ENCODE data around the gene CACNA2D1. TPM values are rescaled to one million over a fixed set of nuclear protein-coding genes. Genes with fewer than 3 reads are reported as not detected.

The CACNA2D1 gene
- total RNA-seq, 4 donors from 2014 or later = 29.8 to 47.6 (median 36.6) TPM

DNA sequence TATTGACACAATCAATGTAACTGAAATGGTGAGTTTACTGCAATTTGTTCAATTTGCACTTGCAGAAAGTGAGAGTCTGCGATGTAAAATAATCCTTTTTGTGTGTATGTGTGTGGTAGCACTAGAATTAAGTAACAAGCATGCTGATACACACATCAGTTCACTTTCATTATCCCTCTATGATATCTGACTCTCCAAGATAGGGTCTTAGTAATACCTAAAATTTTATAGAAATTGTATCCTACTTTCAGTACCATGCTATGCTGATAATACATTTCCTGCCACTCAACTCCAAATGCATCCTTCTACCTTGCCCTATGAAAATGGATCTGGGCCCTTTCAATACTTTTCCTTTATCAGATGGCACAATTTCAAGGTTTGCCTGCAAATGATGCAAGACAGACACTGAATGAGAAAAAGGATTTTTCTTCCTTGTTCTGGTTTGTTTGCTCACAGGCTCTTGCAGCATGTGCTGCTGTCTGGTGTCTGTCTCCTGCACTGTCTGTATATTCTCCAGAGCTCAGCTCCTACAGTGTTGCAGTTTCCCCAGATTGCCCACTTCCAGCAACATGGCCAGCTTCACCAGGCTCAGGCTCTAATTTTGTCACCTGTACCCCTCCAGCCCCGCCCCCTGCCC lies 375.8 kb downstream of the CACNA2D1 start:
- no peaks in the 10 kb centered on the region for H3K9me3 ChIP-seq
- 93 to 100% methylated on average over 1 of the region's 2 CpGs for WGBS, 2 donors (ENCODE audit: low coverage in 1 of 2)
- H3K4me3 ChIP-seq = no peak overlapping the region
- H3K4me1 ChIP-seq = no peaks in the 10 kb centered on the region
- TF ChIP-seq, protein P1, sequence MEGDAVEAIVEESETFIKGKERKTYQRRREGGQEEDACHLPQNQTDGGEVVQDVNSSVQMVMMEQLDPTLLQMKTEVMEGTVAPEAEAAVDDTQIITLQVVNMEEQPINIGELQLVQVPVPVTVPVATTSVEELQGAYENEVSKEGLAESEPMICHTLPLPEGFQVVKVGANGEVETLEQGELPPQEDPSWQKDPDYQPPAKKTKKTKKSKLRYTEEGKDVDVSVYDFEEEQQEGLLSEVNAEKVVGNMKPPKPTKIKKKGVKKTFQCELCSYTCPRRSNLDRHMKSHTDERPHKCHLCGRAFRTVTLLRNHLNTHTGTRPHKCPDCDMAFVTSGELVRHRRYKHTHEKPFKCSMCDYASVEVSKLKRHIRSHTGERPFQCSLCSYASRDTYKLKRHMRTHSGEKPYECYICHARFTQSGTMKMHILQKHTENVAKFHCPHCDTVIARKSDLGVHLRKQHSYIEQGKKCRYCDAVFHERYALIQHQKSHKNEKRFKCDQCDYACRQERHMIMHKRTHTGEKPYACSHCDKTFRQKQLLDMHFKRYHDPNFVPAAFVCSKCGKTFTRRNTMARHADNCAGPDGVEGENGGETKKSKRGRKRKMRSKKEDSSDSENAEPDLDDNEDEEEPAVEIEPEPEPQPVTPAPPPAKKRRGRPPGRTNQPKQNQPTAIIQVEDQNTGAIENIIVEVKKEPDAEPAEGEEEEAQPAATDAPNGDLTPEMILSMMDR (IDR thresholded peaks at IDR 0.05) = no peak
- TF ChIP-seq POLR2AphosphoS5 (IDR thresholded peaks at IDR 0.05) = no peak
- ATAC-seq = no peak
- H3K36me3 ChIP-seq = peaks cover 0 to 14% of the 10 kb centered on the region in 2 donors
- no peaks in the 10 kb centered on the region for H3K27me3 ChIP-seq
- no peak overlapping the region for H3K27ac ChIP-seq

DNA sequence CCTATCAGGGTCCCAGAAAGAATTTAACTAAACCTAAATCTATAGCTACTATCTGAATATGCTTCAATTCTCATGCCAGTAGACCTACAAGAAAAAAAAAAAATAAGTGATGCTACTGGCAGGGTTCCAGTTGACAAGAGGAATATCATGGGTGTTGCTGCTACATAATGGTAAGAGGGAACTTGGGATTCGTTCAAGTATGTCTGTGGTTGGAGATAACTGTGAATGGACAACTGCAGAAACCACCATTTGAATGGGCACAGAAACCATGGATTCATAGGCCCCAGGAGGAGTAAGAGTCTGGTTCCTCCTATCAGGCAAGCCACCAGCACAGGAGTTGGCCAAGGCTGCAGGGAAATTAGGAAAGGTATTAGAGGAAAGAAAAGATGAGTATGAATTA lies 386.1 kb downstream of the CACNA2D1 start:
- TF ChIP-seq, protein P1 (IDR thresholded peaks at IDR 0.05) = no peak
- TF ChIP-seq EP300 (IDR thresholded peaks at IDR 0.05) (no peak), POLR2A (IDR thresholded peaks at IDR 0.05) (no peak), POLR2AphosphoS5 (IDR thresholded peaks at IDR 0.05) (no peak)
- ATAC-seq = no peak
- H3K9me3 ChIP-seq = no peaks in the 10 kb centered on the region
- peaks cover 0 to 9% of the 10 kb centered on the region in 2 donors for H3K36me3 ChIP-seq
- 80 to 82% methylated on average over 1 of the region's 1 CpG for WGBS, 2 donors (ENCODE audit: low coverage in 1 of 2)
- H3K27ac ChIP-seq = no peak overlapping the region
- no peak overlapping the region for H3K4me3 ChIP-seq
- no peaks in the 10 kb centered on the region for H3K4me1 ChIP-seq
- H3K27me3 ChIP-seq = no peaks in the 10 kb centered on the region

DNA sequence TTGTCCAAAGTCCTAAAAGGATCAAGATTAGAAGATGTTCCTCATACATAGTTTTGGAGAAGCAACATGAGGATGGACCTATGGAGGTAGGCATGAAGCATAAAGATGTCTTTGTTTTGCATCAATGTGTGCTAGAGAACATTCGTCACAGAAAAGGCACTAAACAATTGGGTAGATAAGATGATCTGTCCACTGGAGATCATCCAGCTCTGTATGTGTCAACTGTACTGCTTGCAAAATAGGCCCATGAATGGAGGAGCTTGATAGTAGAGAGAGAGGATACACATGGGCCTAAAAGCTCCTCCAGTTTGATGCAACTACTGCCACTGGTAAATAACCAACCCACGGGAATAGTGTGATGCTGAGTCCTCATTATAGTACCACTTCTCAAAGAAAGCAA lies 387.3 kb downstream of the CACNA2D1 start:
- peaks cover 0 to 5% (median 0%) of the 10 kb centered on the region in 3 donors for H3K4me1 ChIP-seq
- peaks cover 0 to 9% of the 10 kb centered on the region in 2 donors for H3K36me3 ChIP-seq

DNA sequence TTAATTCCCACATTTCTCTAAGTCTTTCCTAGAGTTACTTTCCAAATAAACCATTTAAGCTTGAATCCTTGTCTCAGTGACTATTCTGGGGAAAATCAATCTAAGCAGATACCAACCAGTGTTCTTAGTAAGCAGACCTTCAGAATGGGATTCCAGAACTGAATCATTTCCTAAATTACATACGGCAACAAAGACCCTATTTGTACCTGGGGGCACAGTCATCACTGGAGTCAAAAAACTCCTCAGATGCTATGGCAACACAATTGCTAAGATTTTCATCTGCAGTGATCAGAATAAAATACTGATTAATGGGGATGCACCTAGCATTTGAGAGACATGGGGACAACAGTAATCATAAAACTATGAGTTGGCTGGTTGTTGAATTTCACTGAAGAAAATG lies 389.0 kb downstream of the CACNA2D1 start:
- WGBS, 2 donors (ENCODE audit: low coverage in 1 of 2) = 29% methylated on average over 1 of the region's 1 CpG; no CpG with 5 or more reads in 1 of the 2 donors
- Histone ChIP-seq H3K27ac (no peak overlapping the region), H3K9me3 (no peaks in the 10 kb centered on the region), H3K36me3 (peaks cover 0 to 9% of the 10 kb centered on the region in 2 donors), H3K4me1 (peaks cover 2 to 22% (median 9%) of the 10 kb centered on the region in 3 donors), H3K27me3 (no peaks in the 10 kb centered on the region), H3K4me3 (no peak overlapping the region)
- ATAC-seq = no peak
- TF ChIP-seq POLR2AphosphoS5 (IDR thresholded peaks at IDR 0.05) = no peak
- TF ChIP-seq, protein P1 (IDR thresholded peaks at IDR 0.05) = no peak
- TF ChIP-seq EP300 (IDR thresholded peaks at IDR 0.05) = no peak
- TF ChIP-seq POLR2A (IDR thresholded peaks at IDR 0.05) = no peak

More for the DNA sequence above, 387.3 kb downstream of the CACNA2D1 start:
- Histone ChIP-seq H3K27ac (no peak overlapping the region), H3K27me3 (no peaks in the 10 kb centered on the region), H3K9me3 (no peaks in the 10 kb centered on the region), H3K4me3 (no peak overlapping the region)
- ATAC-seq = no peak
- TF ChIP-seq, protein P1 (IDR thresholded peaks at IDR 0.05) = no peak
- TF ChIP-seq EP300 (IDR thresholded peaks at IDR 0.05) = no peak
- no peak for TF ChIP-seq POLR2A (IDR thresholded peaks at IDR 0.05)
- TF ChIP-seq POLR2AphosphoS5 (IDR thresholded peaks at IDR 0.05) = no peak
- 83 to 100% methylated on average over 1 to 2 of the region's 2 CpGs for WGBS, 2 donors (ENCODE audit: low coverage in 1 of 2)

DNA sequence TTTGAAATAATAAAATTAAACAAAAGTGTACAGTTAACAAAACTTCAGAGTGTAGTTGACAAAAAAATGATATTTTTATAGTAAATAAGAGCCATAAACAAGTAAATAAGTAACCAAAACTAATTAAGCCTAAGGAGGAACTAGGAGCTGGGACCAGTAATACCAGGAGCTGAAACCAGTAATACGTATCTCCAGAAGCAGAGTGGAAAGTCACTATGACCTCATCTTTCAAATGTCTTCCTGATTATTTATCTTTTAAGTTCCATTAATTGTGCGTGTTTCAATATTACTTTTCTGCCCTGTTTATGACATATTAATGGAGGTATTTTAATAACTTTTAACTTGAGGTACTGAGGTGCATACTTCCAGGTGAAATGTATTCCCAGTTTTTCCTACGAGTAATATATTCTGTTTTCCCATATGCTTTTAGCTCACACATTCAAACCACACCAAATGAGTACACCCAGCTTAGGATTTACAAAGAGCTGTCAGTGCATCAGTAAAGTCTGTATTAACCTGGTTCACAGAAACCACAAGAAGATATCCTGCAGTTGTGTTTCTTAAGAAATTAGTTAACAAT lies 390.0 kb downstream of the CACNA2D1 start:
- 70 to 76% methylated on average over 3 of the region's 3 CpGs for WGBS, 2 donors (ENCODE audit: low coverage in 1 of 2)

More for the DNA sequence above, 390.0 kb downstream of the CACNA2D1 start:
- H3K4me3 ChIP-seq = no peak overlapping the region
- no peaks in the 10 kb centered on the region for H3K27me3 ChIP-seq
- no peaks in the 10 kb centered on the region for H3K9me3 ChIP-seq
- peaks cover 2 to 32% (median 11%) of the 10 kb centered on the region in 3 donors for H3K4me1 ChIP-seq
- no peak for ATAC-seq
- peaks cover 0 to 9% of the 10 kb centered on the region in 2 donors for H3K36me3 ChIP-seq
- no peak overlapping the region for H3K27ac ChIP-seq
- TF ChIP-seq, protein P1 (IDR thresholded peaks at IDR 0.05) = no peak
- no peak for TF ChIP-seq POLR2A (IDR thresholded peaks at IDR 0.05)
- TF ChIP-seq POLR2AphosphoS5 (IDR thresholded peaks at IDR 0.05) = no peak
- no peak for TF ChIP-seq EP300 (IDR thresholded peaks at IDR 0.05)
